Measurements from ENCODE around the gene GRB10. TPM values are rescaled to one million over a fixed set of nuclear protein-coding genes. Genes with fewer than 3 reads are reported as not detected.

Gene GRB10
- total RNA-seq, 4 donors from 2014 or later: 33.9 to 72.6 (median 41.8) TPM

DNA sequence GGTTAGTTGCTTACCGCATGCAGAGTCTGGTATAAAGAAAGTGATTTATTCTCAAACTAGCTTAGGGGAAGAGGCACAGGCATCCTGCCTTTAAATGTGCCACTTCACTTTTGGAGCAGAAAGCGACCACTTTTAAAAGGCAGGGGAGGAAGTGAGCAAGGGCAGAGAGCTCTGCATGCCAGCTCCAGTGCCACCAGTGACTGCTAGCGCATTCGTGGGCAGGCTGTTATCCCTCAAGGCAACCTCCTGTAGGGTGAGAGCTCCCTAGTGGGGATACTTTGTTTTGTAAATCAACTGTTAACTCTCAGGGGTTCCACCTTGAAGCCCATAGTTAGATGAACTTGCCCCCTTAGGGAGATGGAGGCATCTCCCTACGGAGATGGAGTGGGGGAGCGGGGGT is 29.4 kb upstream of the GRB10 start:
- H3K4me3 ChIP-seq: no peak overlapping the region
- intact Hi-C loops (cut with DNase I; ENCODE audit: low total_unique reads): no loop called here

DNA sequence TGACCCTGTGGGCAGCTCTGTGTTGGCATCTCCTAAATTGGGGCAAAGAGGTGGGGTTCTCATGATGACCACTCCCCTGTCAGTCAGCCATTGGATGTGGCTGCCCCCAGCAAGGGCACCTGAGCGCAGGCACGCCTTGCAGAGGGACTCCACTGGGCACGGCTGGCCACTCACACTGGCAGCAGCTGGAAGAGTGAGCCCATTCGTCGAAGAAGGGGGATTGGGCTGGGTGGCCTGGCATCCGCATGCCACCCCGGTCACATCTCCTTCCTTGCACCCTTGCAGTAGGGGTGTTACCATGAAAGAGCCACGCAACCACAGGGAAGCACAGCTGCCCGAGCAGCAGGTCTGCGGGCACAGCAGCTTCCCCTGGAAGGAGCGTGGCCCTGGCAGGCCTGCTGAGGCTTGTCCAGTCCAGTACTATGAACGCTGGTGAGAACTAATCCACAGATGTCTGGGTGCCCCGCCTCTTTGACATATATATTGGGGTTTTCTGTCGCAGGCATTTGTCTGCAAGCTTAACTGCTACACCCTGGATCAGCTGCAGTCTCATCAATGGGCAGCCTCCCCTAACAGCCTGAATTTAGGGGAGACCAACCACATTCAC is 25.7 kb upstream of the GRB10 start:
- intact Hi-C loops (cut with DNase I; ENCODE audit: low total_unique reads): no loop called here
- DNase-seq: no peak
- TF ChIP-seq, protein P1, sequence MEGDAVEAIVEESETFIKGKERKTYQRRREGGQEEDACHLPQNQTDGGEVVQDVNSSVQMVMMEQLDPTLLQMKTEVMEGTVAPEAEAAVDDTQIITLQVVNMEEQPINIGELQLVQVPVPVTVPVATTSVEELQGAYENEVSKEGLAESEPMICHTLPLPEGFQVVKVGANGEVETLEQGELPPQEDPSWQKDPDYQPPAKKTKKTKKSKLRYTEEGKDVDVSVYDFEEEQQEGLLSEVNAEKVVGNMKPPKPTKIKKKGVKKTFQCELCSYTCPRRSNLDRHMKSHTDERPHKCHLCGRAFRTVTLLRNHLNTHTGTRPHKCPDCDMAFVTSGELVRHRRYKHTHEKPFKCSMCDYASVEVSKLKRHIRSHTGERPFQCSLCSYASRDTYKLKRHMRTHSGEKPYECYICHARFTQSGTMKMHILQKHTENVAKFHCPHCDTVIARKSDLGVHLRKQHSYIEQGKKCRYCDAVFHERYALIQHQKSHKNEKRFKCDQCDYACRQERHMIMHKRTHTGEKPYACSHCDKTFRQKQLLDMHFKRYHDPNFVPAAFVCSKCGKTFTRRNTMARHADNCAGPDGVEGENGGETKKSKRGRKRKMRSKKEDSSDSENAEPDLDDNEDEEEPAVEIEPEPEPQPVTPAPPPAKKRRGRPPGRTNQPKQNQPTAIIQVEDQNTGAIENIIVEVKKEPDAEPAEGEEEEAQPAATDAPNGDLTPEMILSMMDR (IDR thresholded peaks at IDR 0.05): no peak
- TF ChIP-seq POLR2A (IDR thresholded peaks at IDR 0.05): no peak
- no peak overlapping the region for H3K4me3 ChIP-seq
- H3K36me3 ChIP-seq: no peaks in the 10 kb centered on the region
- H3K9me3 ChIP-seq: no peaks in the 10 kb centered on the region
- no peaks in the 10 kb centered on the region for H3K4me1 ChIP-seq
- no peak overlapping the region for H3K27ac ChIP-seq
- H3K27me3 ChIP-seq: no peaks in the 10 kb centered on the region

More for the DNA sequence above, 29.4 kb upstream of the GRB10 start:
- H3K9me3 ChIP-seq: no peaks in the 10 kb centered on the region
- DNase-seq: no peak
- no peak for TF ChIP-seq POLR2A (IDR thresholded peaks at IDR 0.05)
- TF ChIP-seq, protein P1 (IDR thresholded peaks at IDR 0.05): no peak
- no peak overlapping the region for H3K27ac ChIP-seq
- H3K36me3 ChIP-seq: no peaks in the 10 kb centered on the region
- H3K27me3 ChIP-seq: no peaks in the 10 kb centered on the region
- no peaks in the 10 kb centered on the region for H3K4me1 ChIP-seq

DNA sequence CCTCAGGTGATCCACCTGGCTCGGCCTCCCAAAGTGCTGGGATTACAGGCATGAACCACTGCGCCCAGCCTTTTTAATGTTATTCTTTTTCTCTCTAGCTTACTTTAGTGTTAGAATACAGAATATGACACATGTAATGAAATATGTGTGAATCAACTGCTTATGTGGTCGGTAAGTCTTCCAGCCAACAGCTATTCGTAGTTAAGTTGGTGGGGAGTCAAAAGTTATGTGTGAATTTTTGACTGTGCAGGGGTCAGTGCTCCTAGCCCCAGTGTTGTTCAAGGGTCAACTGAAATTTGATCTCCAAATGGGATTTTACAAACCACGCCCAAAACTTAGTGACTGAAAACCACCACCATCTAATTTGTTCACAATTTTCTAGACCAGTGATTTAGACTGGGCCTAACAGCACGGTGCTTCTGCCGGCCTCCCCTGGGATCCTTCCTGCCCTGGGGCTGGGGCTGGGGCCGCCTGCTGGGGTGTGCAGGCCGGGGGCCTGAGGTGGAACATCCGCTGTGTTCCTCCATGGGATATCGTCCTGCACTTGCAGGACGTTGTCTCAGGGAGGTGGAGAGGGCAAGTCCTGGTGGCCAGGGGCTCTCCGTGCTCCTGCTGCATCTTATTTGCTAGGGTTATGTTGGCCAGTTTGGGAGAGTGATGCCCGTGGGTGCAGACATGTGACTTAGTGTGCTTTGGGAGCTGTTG is 24.5 kb upstream of the GRB10 start:
- H3K4me1 ChIP-seq: no peaks in the 10 kb centered on the region
- no peak overlapping the region for H3K27ac ChIP-seq
- H3K27me3 ChIP-seq: no peaks in the 10 kb centered on the region
- intact Hi-C loops (cut with DNase I; ENCODE audit: low total_unique reads): no loop called here
- DNase-seq: no peak
- no peaks in the 10 kb centered on the region for H3K36me3 ChIP-seq
- no peaks in the 10 kb centered on the region for H3K9me3 ChIP-seq
- TF ChIP-seq, protein P1 (IDR thresholded peaks at IDR 0.05): no peak
- no peak for TF ChIP-seq POLR2A (IDR thresholded peaks at IDR 0.05)
- no peak overlapping the region for H3K4me3 ChIP-seq

DNA sequence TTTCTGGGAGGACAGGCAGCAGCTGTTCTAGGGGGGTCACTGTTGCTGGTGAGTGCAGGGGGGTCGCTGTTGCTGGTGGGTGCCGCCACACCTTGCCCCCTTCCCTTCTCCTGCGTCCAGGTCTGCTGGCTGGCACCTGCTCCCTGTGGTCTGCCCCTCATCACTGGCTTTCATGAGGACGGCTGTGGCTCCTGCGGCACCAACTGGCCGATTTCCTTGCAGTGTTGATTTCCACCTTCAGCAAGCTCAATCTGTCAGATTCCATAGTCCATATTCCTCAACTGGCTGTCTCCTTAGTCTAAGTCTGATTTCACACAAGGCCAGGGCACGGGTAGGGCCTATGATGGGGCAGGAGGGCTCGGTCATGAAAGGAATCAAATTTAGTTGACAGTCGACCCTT is 23.4 kb upstream of the GRB10 start:
- no peak for TF ChIP-seq POLR2A (IDR thresholded peaks at IDR 0.05)
- TF ChIP-seq, protein P1 (IDR thresholded peaks at IDR 0.05): no peak
- no peak for DNase-seq
- H3K27ac ChIP-seq: no peak overlapping the region
- H3K4me3 ChIP-seq: no peak overlapping the region
- no peaks in the 10 kb centered on the region for H3K4me1 ChIP-seq
- intact Hi-C loops (cut with DNase I; ENCODE audit: low total_unique reads): no loop called here
- H3K36me3 ChIP-seq: no peaks in the 10 kb centered on the region
- no peaks in the 10 kb centered on the region for H3K27me3 ChIP-seq
- H3K9me3 ChIP-seq: no peaks in the 10 kb centered on the region

DNA sequence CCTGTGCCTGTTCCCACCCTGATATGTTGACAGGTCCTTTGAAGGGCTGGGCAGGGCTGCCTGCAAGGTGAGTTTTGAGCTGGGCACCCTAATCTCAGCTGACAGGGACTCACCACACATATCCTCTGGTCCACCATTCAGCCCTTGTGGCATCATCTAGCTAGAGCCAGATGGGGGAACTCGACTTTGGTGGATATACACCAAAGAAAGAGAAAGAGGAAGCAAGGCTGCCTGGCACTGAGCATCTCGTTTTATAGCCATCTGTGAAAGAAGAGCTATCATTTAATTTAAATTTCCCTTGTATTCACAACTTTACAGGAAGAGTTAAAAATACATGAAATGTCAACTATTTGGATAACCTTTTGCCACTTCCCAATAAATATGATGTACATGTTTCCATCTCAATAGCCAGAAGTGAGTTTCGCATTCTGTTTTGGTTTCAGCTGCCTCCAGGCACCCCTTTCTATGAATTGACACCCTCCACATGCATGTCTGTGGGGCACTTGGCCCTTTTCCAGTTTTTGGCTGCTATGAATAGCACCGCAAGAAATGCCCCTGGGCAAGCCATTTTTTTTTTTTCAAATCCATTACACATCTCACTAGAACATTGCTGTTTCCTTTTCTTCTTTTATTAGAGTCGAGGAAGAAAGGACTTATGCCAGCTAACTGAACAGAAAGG is 22.9 kb upstream of the GRB10 start:
- no peaks in the 10 kb centered on the region for H3K9me3 ChIP-seq
- no peaks in the 10 kb centered on the region for H3K4me1 ChIP-seq
- no peak for DNase-seq
- no peaks in the 10 kb centered on the region for H3K27me3 ChIP-seq
- H3K4me3 ChIP-seq: no peak overlapping the region
- H3K27ac ChIP-seq: no peak overlapping the region
- intact Hi-C loops (cut with DNase I; ENCODE audit: low total_unique reads): no loop called here
- no peak for TF ChIP-seq POLR2A (IDR thresholded peaks at IDR 0.05)
- TF ChIP-seq, protein P1 (IDR thresholded peaks at IDR 0.05): no peak
- no peaks in the 10 kb centered on the region for H3K36me3 ChIP-seq

Data from uterus (tissue), 4 donors.